HPDE6-E6E7 (cell line): ENCODE results near the gene GTF2B.
"Not testable (repeated sequence)": the region's sequence is repeated elsewhere in the genome, so short reads cannot be mapped to it uniquely, and the experiment has no call there.

ENCODE experiments used
- DNase-seq: peaks from one replicate; pipeline ENCODE4 v3.0.0; 2011; ENCODE audit warnings: missing footprints; ENCODE audit errors: extremely low spot score

GTF2B gene

DNA sequence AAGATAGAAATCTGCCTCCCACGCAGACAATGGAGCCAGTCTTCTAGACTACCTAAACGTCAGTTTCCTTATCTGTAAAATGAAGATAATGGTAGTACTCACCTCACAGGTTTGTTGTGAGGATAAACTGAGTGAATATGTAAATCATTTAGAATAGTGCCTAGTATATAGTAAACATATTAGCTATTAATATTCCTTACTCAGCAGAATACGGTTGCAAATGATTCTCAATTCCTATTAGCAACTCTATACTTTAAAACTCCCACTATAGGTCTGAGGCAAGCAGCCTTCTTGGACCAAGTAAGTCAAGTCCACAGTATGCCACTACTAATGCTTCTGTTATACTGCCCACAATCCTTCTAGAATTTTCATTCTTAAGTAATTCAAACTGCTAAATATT lies 5.4 kb downstream of the GTF2B start:
- no peak for DNase-seq

DNA sequence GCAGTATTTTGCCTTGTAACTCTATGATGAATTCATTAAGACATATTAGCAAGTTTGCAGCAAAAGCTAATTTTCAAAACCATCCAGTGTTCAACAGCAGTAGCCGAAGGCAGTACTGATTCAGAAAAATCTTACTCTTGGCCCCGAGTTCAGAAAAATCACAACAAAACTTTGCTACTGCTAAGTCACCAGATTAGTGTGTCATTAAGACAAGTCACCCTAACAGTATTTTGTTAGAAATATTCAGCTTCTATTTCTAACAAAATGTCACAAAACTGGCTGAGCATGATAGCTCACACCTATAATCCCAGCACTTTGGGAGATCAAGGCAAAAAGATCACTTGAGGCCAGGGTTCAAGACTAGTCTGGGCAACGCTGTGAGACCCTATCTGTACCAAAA lies 8.2 kb downstream of the GTF2B start:
- DNase-seq, result no peak

DNA sequence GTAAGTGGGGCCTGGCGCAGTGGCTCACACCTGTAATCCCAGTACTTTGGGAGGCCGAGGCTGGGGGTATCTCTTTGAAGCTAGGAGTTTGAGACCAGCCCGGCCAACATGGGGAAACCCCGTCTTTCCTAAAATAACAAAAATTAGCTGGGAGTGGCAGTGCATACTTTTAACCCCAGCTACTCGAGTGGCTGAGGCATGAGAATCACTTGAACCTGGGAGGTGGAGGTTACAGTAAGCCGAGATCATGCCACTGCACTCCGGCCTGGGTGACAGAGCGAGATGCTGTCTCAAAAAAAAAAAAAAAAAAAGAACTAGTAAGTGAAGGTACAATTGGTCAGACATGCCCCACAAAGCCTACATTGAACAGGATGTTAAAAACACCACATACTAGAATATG lies 10.7 kb downstream of the GTF2B start:
- not testable (repeated sequence) for DNase-seq

DNA sequence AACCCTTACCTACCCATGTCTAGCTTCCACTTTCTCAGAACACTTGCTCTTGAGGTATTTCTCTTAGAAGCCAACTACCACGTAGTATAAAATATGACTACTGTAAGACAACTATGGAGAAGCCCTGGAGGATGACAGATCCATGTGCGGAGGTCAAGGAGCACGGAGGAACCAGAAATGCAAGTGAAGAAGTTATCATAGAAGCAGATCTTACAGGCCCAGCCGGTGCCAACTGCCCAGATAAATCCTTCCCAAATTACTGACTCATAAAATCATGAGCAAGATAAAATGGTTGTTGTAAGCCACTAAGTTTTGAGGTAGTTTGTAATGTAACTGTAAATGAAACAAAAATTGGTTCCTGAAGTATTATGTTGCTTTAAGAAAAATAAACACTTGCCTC lies 12.6 kb downstream of the GTF2B start:
- no peak for DNase-seq

DNA sequence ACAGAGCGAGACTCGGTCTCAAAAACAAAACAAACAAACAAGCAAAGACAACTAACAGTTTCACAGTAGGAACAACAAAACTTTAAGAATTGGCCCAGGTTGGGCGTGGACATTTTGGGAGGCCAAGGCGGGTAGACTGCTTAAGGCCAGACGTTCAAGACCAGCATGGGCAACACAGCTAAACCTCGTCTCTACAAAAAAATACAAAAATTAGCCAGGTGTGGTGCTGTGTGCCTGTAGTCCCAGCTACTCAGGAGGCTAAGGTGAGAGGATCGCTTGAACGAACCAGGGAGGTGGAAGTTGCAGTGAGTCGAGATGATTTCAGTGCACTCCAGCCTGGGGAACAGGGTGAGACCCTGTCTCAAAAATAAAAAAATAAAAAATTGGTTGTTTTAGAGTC lies 13.5 kb downstream of the GTF2B start:
- DNase-seq, result no peak

DNA sequence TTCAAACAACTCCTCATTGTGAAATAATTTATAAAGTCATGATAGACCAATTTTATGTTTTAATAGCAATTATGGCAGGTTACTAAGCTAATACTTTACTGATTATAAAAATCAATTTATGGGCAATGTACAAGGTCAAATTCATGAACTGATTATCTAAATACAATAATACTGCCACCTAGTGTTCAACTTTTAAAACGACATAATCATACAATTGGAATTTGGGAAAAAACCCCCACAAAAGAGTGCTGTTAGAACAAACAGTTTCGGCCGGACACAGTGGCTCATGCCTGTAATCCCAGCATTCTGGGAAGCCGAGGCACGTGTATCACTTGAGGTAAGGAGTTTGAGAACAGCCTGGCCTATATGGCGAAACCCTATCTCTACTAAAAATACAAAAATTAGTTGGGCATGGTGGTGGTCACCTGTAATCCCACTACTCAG lies 14.0 kb downstream of the GTF2B start:
- no peak for DNase-seq

DNA sequence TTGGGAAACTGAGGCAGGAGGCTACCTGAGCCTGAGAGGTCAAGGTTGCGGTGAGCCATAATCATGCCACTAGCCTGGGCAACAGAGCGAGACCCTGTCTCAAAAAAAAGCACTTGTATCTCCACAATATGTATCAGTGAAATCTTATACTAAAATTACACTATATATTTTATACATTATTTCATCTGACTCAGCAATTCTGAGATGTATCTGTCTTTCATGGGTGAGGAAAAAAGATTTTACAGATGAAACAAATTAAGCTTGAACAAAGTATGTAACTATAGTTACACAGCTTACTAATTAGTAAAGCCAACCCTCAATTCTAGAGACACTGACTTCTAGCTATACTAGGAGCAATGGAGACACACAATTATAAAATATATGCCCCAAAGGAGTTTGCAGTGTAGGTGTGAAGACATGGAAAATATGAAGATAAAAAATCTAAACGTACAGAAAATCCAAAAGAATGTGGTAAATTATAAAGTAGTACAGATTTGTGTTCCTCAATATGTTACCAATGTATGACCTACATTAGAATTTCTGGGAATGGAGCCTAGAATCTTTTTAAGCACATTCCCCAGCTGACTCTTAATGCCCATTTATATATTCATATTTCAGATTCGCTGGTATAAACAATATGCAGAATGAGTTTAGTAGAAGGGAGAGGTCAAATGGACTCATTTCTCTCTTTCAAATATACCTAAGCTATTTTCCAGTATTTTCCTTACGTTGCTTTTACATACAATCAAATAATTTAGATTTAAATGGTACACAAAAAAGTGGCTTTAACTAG lies 14.6 kb downstream of the GTF2B start:
- no peak for DNase-seq

DNA sequence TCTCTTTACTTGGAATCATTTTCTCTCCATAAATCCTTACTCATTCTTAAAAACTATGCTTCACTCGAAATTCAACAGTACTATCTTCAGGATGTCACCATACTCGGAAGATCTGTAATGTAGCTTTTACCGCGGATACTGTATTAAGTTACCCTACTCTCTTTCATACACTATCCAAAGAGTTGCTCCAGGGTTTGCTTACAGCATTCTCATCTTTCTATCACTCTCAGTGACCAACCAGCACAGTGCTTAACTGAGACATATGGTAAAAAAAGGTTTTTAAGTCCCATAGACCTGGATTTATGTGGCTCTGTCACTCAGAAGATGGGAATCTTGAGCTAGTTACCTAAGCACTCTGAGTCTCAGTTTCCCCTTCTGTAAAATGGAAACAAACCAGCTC lies 15.8 kb downstream of the GTF2B start:
- no peak for DNase-seq

DNA sequence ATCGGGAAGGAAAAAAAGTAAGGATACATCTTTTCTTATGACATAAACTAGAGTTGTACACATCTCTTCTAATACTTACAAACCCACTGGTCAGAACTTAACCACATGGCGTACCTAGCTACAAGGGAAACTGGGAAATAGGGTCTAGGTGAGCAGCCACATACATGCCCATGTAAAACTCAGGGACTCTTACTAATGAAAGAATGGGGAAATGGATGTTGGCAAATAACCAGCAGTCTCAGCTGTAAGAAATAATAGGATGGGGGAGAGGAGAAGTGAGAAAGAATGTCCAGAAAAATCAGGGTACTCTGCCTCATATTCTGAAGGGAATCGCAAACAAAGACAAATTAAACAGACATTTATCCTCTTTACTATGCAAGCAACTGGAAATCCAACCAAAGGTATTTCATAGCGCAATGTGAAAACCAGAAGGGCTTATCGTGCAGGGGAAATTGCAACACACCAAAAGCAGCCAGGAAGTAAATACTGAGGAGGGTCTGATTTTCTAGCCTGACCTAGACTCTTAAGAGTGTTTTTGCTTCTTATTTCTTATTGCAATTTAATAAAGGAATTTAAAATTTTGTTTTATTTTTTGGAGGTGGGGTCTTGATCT lies 17.5 kb downstream of the GTF2B start:
- DNase-seq, result no peak

DNA sequence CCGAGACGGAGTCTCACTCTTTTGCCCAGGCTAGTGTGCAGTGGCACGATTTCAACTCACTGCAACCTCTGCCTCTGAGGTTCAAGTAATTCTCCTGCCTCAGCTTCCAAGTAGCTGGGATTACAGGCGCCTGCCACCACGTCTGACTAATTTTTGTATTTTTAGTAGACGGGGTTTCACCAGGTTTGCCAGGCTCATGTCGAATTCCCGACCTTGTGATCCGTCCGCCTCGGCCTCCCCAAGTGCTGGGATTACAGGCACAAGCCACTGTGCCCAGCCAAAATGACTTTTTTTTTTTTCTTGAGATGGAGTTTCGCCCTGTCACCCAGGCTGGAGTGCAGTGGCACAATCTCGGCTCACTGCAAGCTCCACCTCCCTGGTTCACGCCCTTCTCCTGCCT lies 21.7 kb downstream of the GTF2B start:
- not testable (repeated sequence) for DNase-seq

DNA sequence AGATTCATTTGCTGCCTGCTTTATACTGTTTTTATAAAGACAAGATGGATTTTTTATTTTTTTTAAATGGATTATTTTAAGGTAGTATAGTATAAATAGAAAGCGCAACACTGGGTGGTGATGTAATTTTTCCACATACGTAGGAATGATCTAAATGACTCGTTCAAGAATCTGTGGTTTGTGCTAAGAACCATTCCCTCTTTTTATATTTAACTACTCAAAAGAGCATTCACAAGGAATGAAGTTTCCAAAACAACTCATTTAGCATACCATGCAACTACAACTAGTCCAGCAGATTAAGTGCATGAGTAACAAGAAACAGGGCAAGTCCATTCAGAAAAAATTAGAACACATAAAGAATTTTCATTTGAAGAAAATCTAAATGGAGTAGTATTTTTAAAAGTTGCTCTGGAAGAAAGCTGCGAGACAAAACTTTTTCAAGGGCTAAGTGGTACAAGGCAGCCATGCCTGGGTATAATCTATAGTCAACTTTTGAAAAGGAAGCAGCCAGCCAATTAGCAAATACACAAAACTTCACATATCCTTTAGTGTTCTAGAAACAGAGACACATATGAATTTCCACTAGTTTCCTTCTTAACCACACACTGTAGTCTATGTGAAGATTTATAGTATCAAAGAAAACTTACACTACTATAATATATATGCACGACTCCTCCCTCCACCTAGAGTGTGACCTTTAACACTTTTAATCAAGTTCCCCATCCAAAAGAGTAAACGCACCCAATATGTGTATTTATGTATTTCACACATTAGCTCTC lies 23.4 kb downstream of the GTF2B start:
- DNase-seq, result no peak

DNA sequence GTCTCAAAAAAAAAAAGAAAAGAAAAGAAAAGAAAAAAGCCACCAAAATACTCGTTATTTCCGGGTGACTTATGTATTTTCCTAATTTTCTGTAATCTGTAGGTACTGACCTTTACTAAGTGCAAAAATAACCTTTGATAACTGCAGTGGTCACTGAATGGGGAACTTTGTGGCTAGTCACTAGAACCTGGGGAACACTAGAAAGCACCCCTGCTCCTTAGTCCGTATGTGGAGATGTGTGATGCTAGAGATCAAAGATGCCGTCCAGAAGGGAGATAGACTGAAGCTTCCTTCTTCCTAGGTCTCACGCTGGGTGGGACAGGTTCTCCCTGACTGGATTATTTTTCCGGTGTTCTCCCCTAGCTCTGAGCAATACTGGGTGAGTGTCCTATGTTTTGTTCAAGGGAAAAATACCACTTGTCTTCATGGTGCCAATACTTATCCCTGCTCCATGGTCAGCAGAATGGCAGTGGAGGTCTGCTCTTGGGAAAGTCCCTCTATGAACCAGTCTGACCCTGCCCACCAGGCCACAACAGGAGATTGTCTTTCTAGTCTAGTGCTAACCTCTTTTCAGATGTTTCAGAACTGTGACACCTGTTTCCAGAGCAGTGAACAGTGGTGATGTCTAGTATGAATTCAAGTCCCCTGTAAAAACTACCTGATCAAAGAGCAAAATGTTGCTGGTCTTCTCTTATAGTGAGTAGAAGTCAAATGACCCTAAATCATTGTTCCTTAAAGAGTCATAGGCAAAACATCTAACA lies 39.9 kb downstream of the GTF2B start:
- DNase-seq, result no peak

DNA sequence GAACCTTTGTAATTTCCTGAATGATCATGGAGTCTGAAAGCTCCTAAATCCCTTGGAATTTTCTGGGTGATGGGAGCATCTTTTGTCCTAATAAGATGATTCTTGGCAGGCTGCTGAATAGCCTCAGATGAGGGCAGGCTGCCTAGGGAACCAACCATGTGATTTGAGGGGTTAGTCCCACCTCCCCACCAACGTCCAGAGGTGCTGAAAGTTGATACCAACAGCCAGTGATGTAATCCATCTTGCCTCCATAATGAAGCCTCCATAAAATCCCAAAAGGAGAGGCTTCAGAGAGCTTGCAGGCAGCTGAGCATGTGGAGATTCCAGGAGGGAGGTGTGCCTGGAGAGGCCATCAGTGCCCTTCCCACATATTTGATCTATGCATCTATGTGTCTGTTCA lies 43.7 kb downstream of the GTF2B start:
- no peak for DNase-seq

DNA sequence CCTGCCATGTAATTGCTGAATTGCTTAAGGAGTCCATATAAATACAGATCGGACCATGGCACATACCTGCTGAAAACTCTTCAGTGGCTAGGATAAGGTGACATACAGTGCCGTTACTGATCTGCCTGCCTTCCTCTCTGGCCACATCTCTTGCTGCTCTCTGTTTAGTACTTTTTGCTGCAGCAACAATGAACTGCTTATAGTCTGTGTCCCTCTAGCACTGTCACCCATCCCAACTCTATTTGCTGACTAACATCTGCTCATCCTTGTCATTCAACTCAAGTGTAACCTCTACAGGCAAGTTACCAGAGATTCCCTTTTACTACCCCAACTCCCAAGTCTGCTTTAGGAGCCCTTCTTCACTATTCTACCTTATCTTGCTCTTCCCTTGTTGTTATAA lies 65.6 kb downstream of the GTF2B start:
- DNase-seq, result no peak

DNA sequence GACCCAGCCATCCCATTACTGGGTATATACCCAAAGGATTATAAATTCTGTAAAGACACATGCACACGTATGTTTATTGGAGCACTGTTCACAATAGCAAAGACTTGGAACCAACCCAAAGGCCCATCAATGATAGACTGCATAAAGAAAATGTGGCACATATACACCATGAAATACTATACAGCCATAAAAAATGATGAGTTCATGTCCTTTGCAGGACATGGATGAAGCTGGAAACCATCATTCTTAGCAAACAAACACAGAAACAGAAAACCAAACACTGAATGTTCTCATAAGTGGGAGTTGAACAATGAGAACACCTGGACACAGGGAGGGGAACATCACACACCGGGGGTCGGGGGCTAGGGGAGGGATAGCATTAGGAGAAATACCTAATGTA lies 71.7 kb downstream of the GTF2B start:
- DNase-seq, result not testable (repeated sequence)

DNA sequence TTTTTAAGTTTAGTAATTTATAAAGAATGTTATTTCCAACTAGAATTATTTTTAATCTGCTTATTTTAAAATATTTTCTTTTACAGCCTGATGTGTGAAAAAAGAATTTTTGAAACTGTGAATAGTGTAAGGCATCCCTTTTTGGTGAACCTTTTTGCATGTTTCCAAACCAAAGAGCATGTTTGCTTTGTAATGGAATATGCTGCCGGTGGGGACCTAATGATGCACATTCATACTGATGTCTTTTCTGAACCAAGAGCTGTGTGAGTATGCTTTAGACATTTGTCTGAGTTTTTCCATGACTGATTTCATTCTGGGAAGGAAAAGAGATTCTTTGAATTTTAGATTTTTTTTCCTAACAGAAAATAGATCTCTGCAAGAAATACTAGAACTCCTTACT lies 77.9 kb downstream of the GTF2B start:
- no peak for DNase-seq

DNA sequence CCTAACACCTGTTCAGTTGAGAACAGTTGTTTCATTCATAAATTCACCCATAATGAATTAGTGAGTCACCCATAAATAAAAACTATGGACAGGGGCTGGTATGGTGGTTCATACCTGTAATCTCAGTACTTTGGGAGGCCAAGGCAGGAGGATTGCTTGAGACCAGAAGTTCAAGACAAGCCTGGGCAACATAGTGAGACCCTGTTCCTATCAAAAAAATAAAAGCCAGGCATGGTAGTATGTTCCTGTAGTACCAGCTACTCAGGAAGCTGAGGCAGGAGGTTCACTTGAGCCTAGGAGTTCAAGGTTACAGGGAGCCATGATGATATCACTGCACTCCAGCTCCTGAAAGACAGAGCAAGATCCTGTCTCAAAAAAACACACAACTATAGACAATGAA lies 79.0 kb downstream of the GTF2B start:
- DNase-seq, result no peak

DNA sequence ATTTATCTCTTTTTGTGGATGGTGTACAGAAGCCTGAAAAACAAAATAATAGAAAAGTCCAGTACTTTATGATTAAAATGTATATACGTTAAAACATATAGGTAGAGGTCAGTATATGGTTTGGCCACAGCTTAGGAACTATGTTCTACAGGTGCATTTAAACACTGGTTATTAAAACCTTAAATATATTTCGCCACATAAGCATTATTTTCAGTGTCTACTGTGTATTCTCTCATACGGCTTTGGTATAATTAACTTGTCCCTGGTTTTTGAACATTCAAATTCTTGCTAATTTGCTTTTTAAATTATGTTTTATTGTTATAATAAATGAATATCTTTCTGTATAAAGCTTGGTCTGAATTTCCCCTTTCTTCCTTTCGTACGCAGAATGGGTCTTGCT lies 87.9 kb downstream of the GTF2B start:
- DNase-seq, result no peak

DNA sequence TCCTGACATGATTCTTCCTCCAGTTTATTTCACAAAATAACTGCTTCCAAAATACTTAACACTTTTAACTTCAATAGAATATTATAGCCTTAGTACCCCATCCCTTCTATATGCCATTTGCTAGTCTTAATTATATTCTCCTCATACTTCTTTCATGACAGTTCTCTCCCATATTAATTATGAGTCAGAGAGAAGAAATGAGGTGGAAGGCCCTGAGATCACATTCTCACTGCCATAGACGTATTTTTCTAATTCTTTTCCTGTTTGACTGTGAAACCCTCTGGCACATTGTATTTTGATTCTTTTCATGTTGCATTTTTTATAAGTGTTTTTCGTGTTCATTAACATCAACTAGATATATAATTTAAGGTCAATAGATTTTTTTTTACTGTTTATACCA lies 88.4 kb downstream of the GTF2B start:
- DNase-seq, result peak; percentile 10
